GM12865 (cell line): Measurements from ENCODE around the gene SIM2.

Experiments used
- DNase-seq: peaks from one replicate; pipeline ENCODE4 v3.0.0; 2010; ENCODE audit warnings: low read depth
- H3K4me3 ChIP-seq: 2 replicates; pipeline ENCODE4 v1.5.1; 2011; ENCODE audit warnings: mild to moderate bottlenecking, low read depth, low read length, control low read depth
- CTCF ChIP-seq: IDR thresholded peaks from 2 replicates; pipeline ENCODE4 v1.5.1; 2011; ENCODE audit warnings: low read length, control low read depth, low read depth, inconsistent platforms; ENCODE audit not compliant: insufficient read depth; ENCODE audit errors: missing control alignments

Gene SIM2

GRCh38 chr21:36696390-36697059, 2.4 kb upstream of the SIM2 start:
- no peak overlapping the region for H3K4me3 ChIP-seq
- TF ChIP-seq CTCF, result no peak
- no peak for DNase-seq

GRCh38 chr21:36697060-36697850, 1.7 kb upstream of the SIM2 start:
- H3K4me3 ChIP-seq, result no peak overlapping the region
- DNase-seq, result no peak
- TF ChIP-seq CTCF, result no peak

- no peak overlapping the region for H3K4me3 ChIP-seq
- no peak for DNase-seq
- no peak for TF ChIP-seq CTCF
Measured at GRCh38 chr21:36697851-36698384, 997 bp upstream of the SIM2 start.

GRCh38 chr21:36698385-36698980, 432 bp upstream of the SIM2 start:
- no peak for DNase-seq
- H3K4me3 ChIP-seq, result no peak overlapping the region
- TF ChIP-seq CTCF, result no peak

- TF ChIP-seq CTCF, result no peak
- no peak overlapping the region for H3K4me3 ChIP-seq
- DNase-seq, result no peak
Measured at GRCh38 chr21:36699546-36700294, 805 bp downstream of the SIM2 start.

- no peak overlapping the region for H3K4me3 ChIP-seq
- no peak for DNase-seq
- no peak for TF ChIP-seq CTCF
Measured at GRCh38 chr21:36700295-36700970, 1.5 kb downstream of the SIM2 start.
